Sigmoid colon (tissue), 7 donors: ENCODE results near the gene VAMP2. TPM values are rescaled to one million over a fixed set of nuclear protein-coding genes. Genes with fewer than 3 reads are reported as not detected.

Experiments used
- DNase-seq: peaks from one replicate; pipeline ENCODE4 v3.0.0-alpha.2; 2019
- H3K27ac ChIP-seq, 4 donors: fragments of 200-600 bp; sonication (generic); one replicate each; pipeline ENCODE4 v1.5.1; 2016 to 2019; ENCODE audit warnings: mild to moderate bottlenecking in 1 of 4
- H3K27me3 ChIP-seq, 3 donors: fragments of 200-600 bp; sonication (generic); one replicate each; pipeline ENCODE4 v1.5.1; 2019; ENCODE audit warnings: mild to moderate bottlenecking in 1 of 3
- H3K36me3 ChIP-seq, 4 donors: fragments of 200-600 bp; sonication (generic); one replicate each; pipeline ENCODE4 v1.5.1; 2016 to 2019
- H3K4me1 ChIP-seq, 4 donors: fragments of 200-600 bp; sonication (generic); one replicate each; pipeline ENCODE4 v1.5.1; 2017 to 2019
- H3K4me3 ChIP-seq, 4 donors: fragments of 200-600 bp; sonication (generic); one replicate each; pipeline ENCODE4 v1.5.1; 2017 to 2019; ENCODE audit warnings: mild to moderate bottlenecking in 2 of 4, moderate library complexity in 1 of 4
- H3K9me3 ChIP-seq, 4 donors: fragments of 200-600 bp in 3 of 4; sonication (generic) in 3 of 4; one replicate each; pipeline versions ENCODE4 v1.5.1 to v1.6.1; 2013 to 2019
- CTCF ChIP-seq, 4 experiments: fragments of 450-650 bp in 3 of 4; fragments of 200-600 bp in 1 of 4; IDR thresholded peaks; one replicate each; pipeline ENCODE4 v1.5.1; 2016 to 2019; ENCODE audit warnings: antibody characterized with exemption in 4 of 4, mild to moderate bottlenecking in 3 of 4, moderate library complexity in 2 of 4
- EP300 ChIP-seq, 4 donors: sonication (generic); formaldehyde crosslinking; IDR thresholded peaks; one replicate each; pipeline ENCODE4 v1.6.1; 2017; ENCODE audit warnings: antibody characterized with exemption in 4 of 4
- POLR2A ChIP-seq, 2 donors: fragments of 450-650 bp; IDR thresholded peaks; one replicate each; pipeline ENCODE4 v1.6.1; 2016; ENCODE audit warnings: antibody characterized with exemption in 2 of 2, mild to moderate bottlenecking in 2 of 2, moderate library complexity in 2 of 2
- POLR2AphosphoS5 ChIP-seq, 4 donors: sonication (generic); formaldehyde crosslinking; IDR thresholded peaks; one replicate each; pipeline ENCODE4 v1.6.1; 2017; ENCODE audit warnings: antibody characterized with exemption in 4 of 4
- WGBS, 2 donors: extraction: QIAGEN DNeasy Blood & Tissue Kit; methylation state at CpG; one replicate each; pipeline ENCODE4 v1.1.7; 2013; 5-methylcytosine and 5-hydroxymethylcytosine counted together
- intact Hi-C: fragments of 100-400 bp; cut with DNase I; formaldehyde crosslinking; loops from one replicate; pipeline ENCODE4 v1.15.1; 2023
- polyA plus RNA-seq, 3 donors: library from polyadenylated mRNA; stranded (reverse); fragments of 200-250 nt; gene quantifications; one replicate each; pipeline ENCODE4 v1.2.3, GENCODE V29; 2013
- total RNA-seq, 4 donors: library from RNA; depleted of rRNA; stranded (reverse); fragments of >200 nt; gene quantifications; one replicate each; pipeline ENCODE4 v1.1.0, GENCODE V29; 2016
- donor health status: healthy with polysubstance abuse.
- donor health status: Bipolar disorder and iron deficiency.
- donor health status: healthy.

VAMP2 gene
- total and polyA plus RNA-seq, 7 donors = 20.4 to 57.1 (median 29.6) TPM

DNA sequence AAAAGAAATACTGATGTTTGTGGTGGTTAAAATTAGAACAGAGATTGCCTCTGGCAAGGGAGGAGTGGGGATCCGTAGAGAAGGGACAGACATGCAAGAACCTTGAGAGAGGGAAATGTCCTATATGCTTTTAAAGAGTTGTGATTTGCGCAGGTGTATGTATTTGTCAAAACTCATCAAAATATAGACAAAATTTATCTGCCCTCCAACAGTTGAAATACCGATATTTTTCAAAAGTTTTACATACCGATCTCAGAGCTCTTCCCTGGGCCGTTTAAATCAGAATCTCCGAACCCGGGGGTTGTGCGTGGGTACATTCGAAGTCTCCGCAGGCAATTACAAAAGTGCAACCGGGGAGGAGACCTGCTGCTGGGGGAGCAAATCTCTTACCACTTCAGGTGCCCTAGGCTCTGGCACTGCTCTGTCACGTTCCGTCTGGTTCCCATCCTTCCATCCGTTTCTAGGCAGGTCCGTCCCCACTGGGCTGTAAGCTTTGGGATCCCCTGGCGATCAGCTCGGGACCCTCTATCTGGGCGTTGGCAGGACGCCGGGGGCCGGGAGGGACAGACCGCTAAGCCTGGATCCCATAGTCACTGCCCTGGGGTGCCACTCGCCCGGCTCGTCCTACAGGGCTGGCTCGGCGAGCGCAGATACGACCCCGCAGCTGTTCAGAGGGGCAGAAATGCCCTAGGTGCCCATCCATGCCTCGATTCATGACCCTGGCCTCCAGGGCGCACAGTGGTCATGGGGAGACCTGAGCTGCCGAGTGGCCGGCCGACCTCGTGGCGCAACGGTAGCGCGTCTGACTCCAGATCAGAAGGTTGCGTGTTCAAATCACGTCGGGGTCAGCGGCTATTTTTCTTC is 23.1 kb upstream of the VAMP2 start:
- 0% methylated on average over 44 of the region's 44 CpGs for WGBS, 2 donors
- Histone ChIP-seq H3K27me3 (no peaks in the 10 kb centered on the region), H3K27ac (peak overlapping the region; percentile 81 to 99 (median 96)), H3K4me3 (peak overlapping the region; percentile 56 to 76 (median 68)), H3K36me3 (no peaks in the 10 kb centered on the region), H3K9me3 (no peaks in the 10 kb centered on the region), H3K4me1 (peaks cover 0 to 35% (median 28%) of the 10 kb centered on the region in 4 donors)
- intact Hi-C loops = loop anchor here (1.0 kb wide), 2 partner anchors 35 to 48 kb away; no protein-coding TSS in a partner anchor
- peak; percentile 95 for DNase-seq
- TF ChIP-seq CTCF (IDR thresholded peaks at IDR 0.05) = no peak
- TF ChIP-seq POLR2AphosphoS5 (IDR thresholded peaks at IDR 0.05) = peak; percentile 56 to 80 (median 74)
- no peak for TF ChIP-seq EP300 (IDR thresholded peaks at IDR 0.05)
- TF ChIP-seq POLR2A (IDR thresholded peaks at IDR 0.05) = peak; percentile 11 to 57

DNA sequence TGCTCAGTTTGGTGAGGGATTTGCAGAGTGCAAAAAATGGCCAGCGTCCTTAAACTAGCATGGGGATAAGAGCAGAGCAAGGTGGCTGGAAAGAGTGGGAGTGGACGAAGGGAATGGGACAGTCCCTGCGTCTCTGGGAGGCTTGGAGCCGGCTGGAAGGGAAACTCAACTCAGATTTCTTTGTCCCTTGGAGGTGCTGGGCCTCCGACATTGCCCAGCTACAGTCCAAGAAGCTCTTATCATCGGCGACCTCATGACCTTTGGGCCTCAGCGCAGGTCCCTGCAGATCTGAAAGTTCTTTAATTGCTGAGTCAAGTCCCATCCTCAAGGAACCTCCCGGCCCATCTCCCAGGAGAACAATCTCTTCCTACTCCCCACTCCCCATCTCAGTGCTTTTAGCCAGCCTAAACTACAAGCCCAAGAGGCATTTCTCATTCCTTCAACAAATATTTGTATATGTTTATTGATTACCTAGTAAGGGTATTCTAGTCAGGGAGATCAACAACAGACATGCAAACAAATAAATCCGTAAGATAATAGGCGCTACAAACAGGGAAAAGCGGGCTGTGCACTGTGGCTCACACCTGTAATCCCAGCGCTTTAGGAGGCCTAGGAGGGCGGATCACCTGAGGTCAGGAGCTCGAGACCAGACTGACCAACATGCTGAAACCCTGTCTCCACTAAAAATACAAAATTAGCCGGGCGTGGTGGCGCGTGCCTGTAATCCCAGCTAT is 14.4 kb upstream of the VAMP2 start:
- 74 to 84% methylated on average over 19 of the region's 19 CpGs for WGBS, 2 donors
- Histone ChIP-seq H3K9me3 (no peaks in the 10 kb centered on the region), H3K36me3 (no peaks in the 10 kb centered on the region), H3K27ac (peak overlapping the region; percentile 78 to 85 (median 84)), H3K27me3 (no peaks in the 10 kb centered on the region), H3K4me3 (peak overlapping the region in 3 of 4 donors; percentile 51 to 63 (median 60)), H3K4me1 (peaks cover 0 to 37% (median 26%) of the 10 kb centered on the region in 4 donors)
- DNase-seq = no peak
- intact Hi-C loops = loop anchor here (5.0 kb wide), 1 partner anchor 55 kb away; the partner anchor contains the start of gene HES7
- TF ChIP-seq CTCF (IDR thresholded peaks at IDR 0.05) (no peak), POLR2A (IDR thresholded peaks at IDR 0.05) (no peak), POLR2AphosphoS5 (IDR thresholded peaks at IDR 0.05) (no peak), EP300 (IDR thresholded peaks at IDR 0.05) (no peak)

DNA sequence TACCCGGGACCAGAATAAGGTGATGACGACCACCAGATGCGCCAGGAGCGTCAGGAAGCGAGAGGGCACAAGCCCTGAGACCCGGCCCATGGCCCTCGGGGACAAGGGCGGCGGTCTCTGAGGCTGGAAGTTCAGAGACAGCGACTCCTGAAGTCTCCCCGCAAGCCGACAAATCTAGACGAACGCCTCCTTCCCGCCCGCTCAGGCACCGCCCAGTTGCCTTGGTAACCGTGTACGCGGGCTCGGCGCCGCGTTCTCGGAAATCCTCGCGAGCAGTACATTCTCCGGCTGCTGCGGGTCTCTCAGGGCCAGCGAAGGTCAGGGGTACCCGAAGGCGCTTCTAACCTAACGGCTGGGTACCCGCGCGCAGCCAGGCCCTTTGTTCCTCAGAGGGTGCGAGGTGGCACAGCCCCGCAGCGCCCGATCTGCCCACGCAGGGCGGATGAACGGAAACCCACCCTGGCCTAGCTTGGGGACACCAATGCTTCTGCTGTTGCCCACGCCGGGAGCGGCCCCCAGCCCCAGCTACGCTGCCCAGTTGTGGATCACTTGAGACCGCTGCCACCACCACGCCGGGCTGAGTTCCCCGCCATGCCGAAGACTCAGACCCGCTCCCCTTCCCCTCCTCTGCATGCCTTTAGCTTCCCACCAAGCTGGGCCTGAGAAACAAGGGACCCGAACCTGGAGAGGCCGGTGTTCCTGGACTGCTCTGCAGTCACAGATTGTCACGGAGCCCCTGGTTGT is 13.6 kb upstream of the VAMP2 start, which contains the start of gene TMEM107:
Gene TMEM107, minus strand, starts transcription at position 184 of the 744 bp plus-strand sequence. Its CDS starts 94 bp downstream, at position 90.
- TF ChIP-seq EP300 (IDR thresholded peaks at IDR 0.05) = no peak
- TF ChIP-seq CTCF (IDR thresholded peaks at IDR 0.05) = no peak
- peak; percentile 34 to 73 (median 61) for TF ChIP-seq POLR2AphosphoS5 (IDR thresholded peaks at IDR 0.05)
- TF ChIP-seq POLR2A (IDR thresholded peaks at IDR 0.05) = peak in 1 of 2 donors; percentile 45
- Histone ChIP-seq H3K9me3 (no peaks in the 10 kb centered on the region), H3K27me3 (no peaks in the 10 kb centered on the region), H3K27ac (peak within 1 kb of the TSS; percentile 78 to 85 (median 84)), H3K4me3 (peak within 1 kb of the TSS; percentile 40 to 63 (median 56)), H3K36me3 (no peaks in the 10 kb centered on the region), H3K4me1 (peaks cover 0 to 37% (median 26%) of the 10 kb centered on the region in 4 donors)
- WGBS, 2 donors = 2 to 3% methylated on average over 56 of the region's 56 CpGs
- peak; percentile 94 for DNase-seq
- intact Hi-C loops = loop anchor here (5.0 kb wide), 1 partner anchor 54 kb away; the partner anchor contains the start of gene HES7

DNA sequence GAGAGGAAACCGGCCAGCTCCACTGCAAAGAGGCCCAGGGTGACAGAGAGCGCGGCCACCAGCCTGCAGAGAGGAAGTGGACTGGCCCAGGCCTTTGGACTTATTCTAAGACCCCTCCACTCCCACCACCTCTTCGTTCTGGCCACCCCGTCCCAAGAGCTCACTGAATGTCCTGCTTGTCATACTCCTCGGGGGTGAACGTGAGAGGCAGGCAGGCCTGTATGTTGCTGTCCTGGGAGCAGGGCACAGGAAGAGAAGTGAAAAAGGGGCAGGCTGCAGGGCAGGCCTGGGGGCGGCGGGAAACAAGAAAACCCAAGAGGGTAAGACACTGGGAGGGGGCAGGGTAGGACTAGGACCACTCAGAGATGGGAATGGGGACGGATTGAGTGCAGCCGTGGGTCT is 13.0 kb upstream of the VAMP2 start:
- 12 to 18% methylated on average over 11 of the region's 11 CpGs for WGBS, 2 donors
- peaks cover 0 to 37% (median 26%) of the 10 kb centered on the region in 4 donors for H3K4me1 ChIP-seq

More for the DNA sequence above, 13.0 kb upstream of the VAMP2 start:
- no peaks in the 10 kb centered on the region for H3K9me3 ChIP-seq
- no peak for DNase-seq
- H3K4me3 ChIP-seq = peak overlapping the region; percentile 40 to 63 (median 56)
- H3K27ac ChIP-seq = peak overlapping the region; percentile 78 to 85 (median 84)
- intact Hi-C loops = loop anchor here (5.0 kb wide), 1 partner anchor 53 kb away; the partner anchor contains the start of gene HES7
- H3K27me3 ChIP-seq = no peaks in the 10 kb centered on the region
- no peak for TF ChIP-seq EP300 (IDR thresholded peaks at IDR 0.05)
- no peak for TF ChIP-seq POLR2AphosphoS5 (IDR thresholded peaks at IDR 0.05)
- TF ChIP-seq POLR2A (IDR thresholded peaks at IDR 0.05) = no peak
- no peak for TF ChIP-seq CTCF (IDR thresholded peaks at IDR 0.05)
- no peaks in the 10 kb centered on the region for H3K36me3 ChIP-seq
